CD4-positive, alpha-beta T cell treated with Interferon gamma for 1 hour (primary cell): ENCODE data around the gene CDK5R2.

Experiments used
- DNase-seq: peaks from one replicate; pipeline ENCODE4 v3.0.0-alpha.2; 2020

Gene CDK5R2

GRCh38 chr2:219010162-219010756, 50.8 kb downstream of the CDK5R2 start:
- no peak for DNase-seq

- DNase-seq: no peak
Observed at GRCh38 chr2:219010873-219011272, 51.4 kb downstream of the CDK5R2 start.
